ENCODE data around the gene KRTAP10-3.
"Not testable (repeated sequence)": the region's sequence is repeated elsewhere in the genome, so short reads cannot be mapped to it uniquely, and the experiment has no call there.

The KRTAP10-3 gene

GRCh38 chr21:44579056-44579832 is 20.6 kb upstream of the KRTAP10-3 start:
- no peak for DNase-seq
- H3K9me3 ChIP-seq (ENCODE audit: control insufficient read depth, low read length): peaks cover 8% of the 10 kb centered on the region
- H3K27me3 ChIP-seq (replicated peaks; ENCODE audit: control insufficient read depth, insufficient read depth, low read length, poor library complexity, severe bottlenecking): no peaks in the 10 kb centered on the region
- H3K27ac ChIP-seq (ENCODE audit: insufficient read depth, low read length, poor library complexity, severe bottlenecking): no peak overlapping the region
- H3K4me1 ChIP-seq (ENCODE audit: control insufficient read depth, insufficient read depth, low read length, poor library complexity, severe bottlenecking): no peaks in the 10 kb centered on the region
- H3K4me3 ChIP-seq (ENCODE audit: insufficient read depth, low read depth, low read length, poor library complexity, severe bottlenecking): no peak overlapping the region
- H3K36me3 ChIP-seq (ENCODE audit: control insufficient read depth, insufficient read depth, low read length): no peaks in the 10 kb centered on the region

- no peaks in the 10 kb centered on the region for H3K36me3 ChIP-seq (ENCODE audit: control insufficient read depth, insufficient read depth, low read length)
- H3K27me3 ChIP-seq (replicated peaks; ENCODE audit: control insufficient read depth, insufficient read depth, low read length, poor library complexity, severe bottlenecking): no peaks in the 10 kb centered on the region
- H3K27ac ChIP-seq (ENCODE audit: insufficient read depth, low read length, poor library complexity, severe bottlenecking): no peak overlapping the region
- H3K9me3 ChIP-seq (ENCODE audit: control insufficient read depth, low read length): peaks cover 8% of the 10 kb centered on the region
- no peak for DNase-seq
- H3K4me3 ChIP-seq (ENCODE audit: insufficient read depth, low read depth, low read length, poor library complexity, severe bottlenecking): no peak overlapping the region
- no peaks in the 10 kb centered on the region for H3K4me1 ChIP-seq (ENCODE audit: control insufficient read depth, insufficient read depth, low read length, poor library complexity, severe bottlenecking)
These were observed 19.9 kb upstream of the KRTAP10-3 start for GRCh38 chr21:44578371-44579055.

GRCh38 chr21:44576025-44576420 is 17.4 kb upstream of the KRTAP10-3 start:
- no peaks in the 10 kb centered on the region for H3K36me3 ChIP-seq (ENCODE audit: control insufficient read depth, insufficient read depth, low read length)
- no peaks in the 10 kb centered on the region for H3K9me3 ChIP-seq (ENCODE audit: control insufficient read depth, low read length)

GRCh38 chr21:44575307-44576024 is 16.9 kb upstream of the KRTAP10-3 start:
- Histone ChIP-seq H3K36me3 (ENCODE audit: control insufficient read depth, insufficient read depth, low read length) (no peaks in the 10 kb centered on the region), H3K27ac (ENCODE audit: insufficient read depth, low read length, poor library complexity, severe bottlenecking) (no peak overlapping the region), H3K27me3 (replicated peaks; ENCODE audit: control insufficient read depth, insufficient read depth, low read length, poor library complexity, severe bottlenecking) (no peaks in the 10 kb centered on the region), H3K4me1 (ENCODE audit: control insufficient read depth, insufficient read depth, low read length, poor library complexity, severe bottlenecking) (no peaks in the 10 kb centered on the region), H3K4me3 (ENCODE audit: insufficient read depth, low read depth, low read length, poor library complexity, severe bottlenecking) (no peak overlapping the region), H3K9me3 (ENCODE audit: control insufficient read depth, low read length) (no peaks in the 10 kb centered on the region)
- no peak for DNase-seq

More at GRCh38 chr21:44576025-44576420, 17.4 kb upstream of the KRTAP10-3 start:
- Histone ChIP-seq H3K27ac (ENCODE audit: insufficient read depth, low read length, poor library complexity, severe bottlenecking) (no peak overlapping the region), H3K4me3 (ENCODE audit: insufficient read depth, low read depth, low read length, poor library complexity, severe bottlenecking) (no peak overlapping the region), H3K4me1 (ENCODE audit: control insufficient read depth, insufficient read depth, low read length, poor library complexity, severe bottlenecking) (no peaks in the 10 kb centered on the region), H3K27me3 (replicated peaks; ENCODE audit: control insufficient read depth, insufficient read depth, low read length, poor library complexity, severe bottlenecking) (no peaks in the 10 kb centered on the region)
- no peak for DNase-seq

GRCh38 chr21:44574457-44575306 is 16.1 kb upstream of the KRTAP10-3 start:
- Histone ChIP-seq H3K36me3 (ENCODE audit: control insufficient read depth, insufficient read depth, low read length) (no peaks in the 10 kb centered on the region), H3K27me3 (replicated peaks; ENCODE audit: control insufficient read depth, insufficient read depth, low read length, poor library complexity, severe bottlenecking) (no peaks in the 10 kb centered on the region), H3K4me3 (ENCODE audit: insufficient read depth, low read depth, low read length, poor library complexity, severe bottlenecking) (no peak overlapping the region), H3K27ac (ENCODE audit: insufficient read depth, low read length, poor library complexity, severe bottlenecking) (no peak overlapping the region), H3K4me1 (ENCODE audit: control insufficient read depth, insufficient read depth, low read length, poor library complexity, severe bottlenecking) (no peaks in the 10 kb centered on the region), H3K9me3 (ENCODE audit: control insufficient read depth, low read length) (no peaks in the 10 kb centered on the region)
- no peak for DNase-seq

GRCh38 chr21:44573630-44574456 is 15.2 kb upstream of the KRTAP10-3 start, which contains the start of gene KRTAP10-4:
KRTAP10-4 (plus strand) TSS chr21:44573729; CDS start chr21:44573759, 30 bp downstream.
- not testable (repeated sequence) for DNase-seq; H3K27me3 ChIP-seq (replicated peaks; ENCODE audit: control insufficient read depth, insufficient read depth, low read length, poor library complexity, severe bottlenecking); H3K27ac ChIP-seq (ENCODE audit: insufficient read depth, low read length, poor library complexity, severe bottlenecking); H3K9me3 ChIP-seq (ENCODE audit: control insufficient read depth, low read length); H3K4me1 ChIP-seq (ENCODE audit: control insufficient read depth, insufficient read depth, low read length, poor library complexity, severe bottlenecking); H3K36me3 ChIP-seq (ENCODE audit: control insufficient read depth, insufficient read depth, low read length); H3K4me3 ChIP-seq (ENCODE audit: insufficient read depth, low read depth, low read length, poor library complexity, severe bottlenecking)

GRCh38 chr21:44572959-44573583 is 14.5 kb upstream of the KRTAP10-3 start:
- Histone ChIP-seq H3K9me3 (ENCODE audit: control insufficient read depth, low read length) (no peaks in the 10 kb centered on the region), H3K4me1 (ENCODE audit: control insufficient read depth, insufficient read depth, low read length, poor library complexity, severe bottlenecking) (no peaks in the 10 kb centered on the region), H3K27ac (ENCODE audit: insufficient read depth, low read length, poor library complexity, severe bottlenecking) (no peak overlapping the region), H3K27me3 (replicated peaks; ENCODE audit: control insufficient read depth, insufficient read depth, low read length, poor library complexity, severe bottlenecking) (no peaks in the 10 kb centered on the region), H3K4me3 (ENCODE audit: insufficient read depth, low read depth, low read length, poor library complexity, severe bottlenecking) (no peak overlapping the region), H3K36me3 (ENCODE audit: control insufficient read depth, insufficient read depth, low read length) (no peaks in the 10 kb centered on the region)
- no peak for DNase-seq

GRCh38 chr21:44571844-44572782 is 13.5 kb upstream of the KRTAP10-3 start:
- Histone ChIP-seq H3K9me3 (ENCODE audit: control insufficient read depth, low read length) (no peaks in the 10 kb centered on the region), H3K36me3 (ENCODE audit: control insufficient read depth, insufficient read depth, low read length) (no peaks in the 10 kb centered on the region), H3K4me3 (ENCODE audit: insufficient read depth, low read depth, low read length, poor library complexity, severe bottlenecking) (no peak overlapping the region), H3K27me3 (replicated peaks; ENCODE audit: control insufficient read depth, insufficient read depth, low read length, poor library complexity, severe bottlenecking) (no peaks in the 10 kb centered on the region), H3K4me1 (ENCODE audit: control insufficient read depth, insufficient read depth, low read length, poor library complexity, severe bottlenecking) (no peaks in the 10 kb centered on the region), H3K27ac (ENCODE audit: insufficient read depth, low read length, poor library complexity, severe bottlenecking) (no peak overlapping the region)
- no peak for DNase-seq
